OCI-LY1 (cell line): ENCODE data around the gene LAPTM5.

Source experiments
- H2AFZ ChIP-seq: fragments of 200-600 bp; sonication (generic), shearing (Covaris generic); 2 replicates; pipeline ENCODE4 v1.6.0; 2014; ENCODE audit warnings: antibody characterized with exemption, mild to moderate bottlenecking, low read length
- H3F3A ChIP-seq: fragments of 200-600 bp; sonication (generic), shearing (Covaris generic); 2 replicates; pipeline ENCODE4 v1.6.0; 2014; ENCODE audit warnings: mild to moderate bottlenecking, antibody characterized with exemption, low read length, moderate library complexity; ENCODE audit not compliant: insufficient read depth
- H3K27ac ChIP-seq: fragments of 200-600 bp; sonication (generic); 2 replicates; pipeline ENCODE4 v1.5.1; 2014; ENCODE audit warnings: low read length, mixed run types, mild to moderate bottlenecking, low read depth; ENCODE audit not compliant: poor library complexity, severe bottlenecking
- H3K27me3 ChIP-seq: fragments of 200-600 bp; sonication (generic); 2 replicates; pipeline ENCODE4 v1.6.0; 2014; ENCODE audit warnings: antibody characterized with exemption, mild to moderate bottlenecking, low read length, moderate library complexity; ENCODE audit not compliant: insufficient read depth
- H3K36me3 ChIP-seq: fragments of 200-600 bp; sonication (generic); 2 replicates; pipeline ENCODE4 v1.6.1; 2014; ENCODE audit warnings: mild to moderate bottlenecking, antibody characterized with exemption, low read length, moderate library complexity, mixed read lengths; ENCODE audit not compliant: insufficient read depth
- H3K4me1 ChIP-seq: fragments of 200-600 bp; sonication (generic); 2 replicates; pipeline ENCODE4 v1.5.1; 2014; ENCODE audit warnings: mild to moderate bottlenecking, low read length, moderate library complexity; ENCODE audit not compliant: insufficient read depth, severe bottlenecking
- H3K4me2 ChIP-seq: fragments of 200-600 bp; sonication (generic), shearing (Covaris generic); 2 replicates; pipeline ENCODE4 v1.6.1; 2014; ENCODE audit warnings: low read length
- H3K4me3 ChIP-seq: fragments of 200-600 bp; sonication (generic); 2 replicates; pipeline ENCODE4 v1.5.1; 2014; ENCODE audit warnings: low read length, low read depth, mild to moderate bottlenecking, mixed read lengths; ENCODE audit not compliant: poor library complexity, severe bottlenecking
- H3K79me2 ChIP-seq: fragments of 200-600 bp; shearing (Covaris generic); 2 replicates; pipeline ENCODE4 v1.6.1; 2016; ENCODE audit warnings: mixed run types, low read length, mixed read lengths; ENCODE audit not compliant: insufficient read depth
- H3K9ac ChIP-seq: fragments of 200-600 bp; sonication (generic), shearing (Covaris generic); 2 replicates; pipeline ENCODE4 v1.6.1; 2014; ENCODE audit warnings: mild to moderate bottlenecking, low read length, mixed read lengths
- H3K9me2 ChIP-seq: fragments of 200-600 bp; sonication (generic), shearing (Covaris generic); 2 replicates; pipeline ENCODE4 v1.6.1; 2014; ENCODE audit warnings: low read depth, mild to moderate bottlenecking, low read length, mixed read lengths
- H3K9me3 ChIP-seq: fragments of 200-600 bp; shearing (Covaris generic); 2 replicates; pipeline ENCODE4 v1.6.1; 2014; ENCODE audit warnings: low read length, mixed read lengths
- H4K20me1 ChIP-seq: fragments of 200-600 bp; sonication (generic), shearing (Covaris generic); 2 replicates; pipeline ENCODE4 v1.6.0; 2016; ENCODE audit warnings: mild to moderate bottlenecking, low read length; ENCODE audit not compliant: insufficient read depth
- CTCF ChIP-seq: fragments of 200-600 bp; sonication (generic), shearing (Covaris generic); IDR thresholded peaks from 2 replicates; pipeline ENCODE4 v1.5.1; 2017; ENCODE audit warnings: mild to moderate bottlenecking, antibody characterized with exemption, low read length, moderate library complexity, mixed read lengths
- EZH2 ChIP-seq: fragments of 200-600 bp; sonication (generic), shearing (Covaris generic); IDR thresholded peaks from 2 replicates; pipeline ENCODE4 v1.8.0; 2017; ENCODE audit warnings: borderline replicate concordance, mixed run types, mild to moderate bottlenecking, antibody characterized with exemption, low read length, moderate library complexity, mixed read lengths

The LAPTM5 gene

GRCh38 chr1:30804822-30805221 is 47.2 kb upstream of the LAPTM5 start:
- Histone ChIP-seq H3K4me1 (no peaks in the 10 kb centered on the region), H3K4me3 (no peak overlapping the region), H3K9ac (no peak overlapping the region)

GRCh38 chr1:30804352-30804751 is 46.8 kb upstream of the LAPTM5 start:
- no peak for TF ChIP-seq CTCF
- no peak for TF ChIP-seq EZH2
- no peaks in the 10 kb centered on the region for H3K79me2 ChIP-seq
- H4K20me1 ChIP-seq: no peaks in the 10 kb centered on the region
- no peak overlapping the region for H3K27ac ChIP-seq
- no peaks in the 10 kb centered on the region for H3F3A ChIP-seq
- no peaks in the 10 kb centered on the region for H3K4me1 ChIP-seq
- H3K9ac ChIP-seq: no peak overlapping the region
- no peaks in the 10 kb centered on the region for H3K9me3 ChIP-seq
- H2AFZ ChIP-seq: no peak overlapping the region
- H3K9me2 ChIP-seq: no peaks in the 10 kb centered on the region
- no peak overlapping the region for H3K4me3 ChIP-seq
- no peaks in the 10 kb centered on the region for H3K36me3 ChIP-seq
- H3K27me3 ChIP-seq: peaks cover 15% of the 10 kb centered on the region
- H3K4me2 ChIP-seq: no peak overlapping the region

More at GRCh38 chr1:30804822-30805221, 47.2 kb upstream of the LAPTM5 start:
- no peak overlapping the region for H3K4me2 ChIP-seq
- H2AFZ ChIP-seq: no peak overlapping the region
- H3K27ac ChIP-seq: no peak overlapping the region
- no peaks in the 10 kb centered on the region for H3K79me2 ChIP-seq
- TF ChIP-seq EZH2: no peak
- TF ChIP-seq CTCF: no peak
- H3K9me3 ChIP-seq: no peaks in the 10 kb centered on the region
- H3K27me3 ChIP-seq: peaks cover 15% of the 10 kb centered on the region
- no peaks in the 10 kb centered on the region for H3F3A ChIP-seq
- H3K36me3 ChIP-seq: no peaks in the 10 kb centered on the region
- H3K9me2 ChIP-seq: no peaks in the 10 kb centered on the region
- H4K20me1 ChIP-seq: no peaks in the 10 kb centered on the region

- Histone ChIP-seq H3K27me3 (peaks cover 15% of the 10 kb centered on the region), H4K20me1 (no peaks in the 10 kb centered on the region), H3K4me3 (no peak overlapping the region), H3K9me3 (no peaks in the 10 kb centered on the region), H3K4me1 (no peaks in the 10 kb centered on the region), H3K4me2 (no peak overlapping the region), H3K9ac (no peak overlapping the region), H3K27ac (no peak overlapping the region), H2AFZ (no peak overlapping the region), H3K36me3 (no peaks in the 10 kb centered on the region), H3K79me2 (no peaks in the 10 kb centered on the region), H3K9me2 (no peaks in the 10 kb centered on the region), H3F3A (no peaks in the 10 kb centered on the region)
- TF ChIP-seq EZH2 (no peak), CTCF (no peak)
Observed at GRCh38 chr1:30803562-30803961, 46.0 kb upstream of the LAPTM5 start.
